NT2/D1 (cell line): ENCODE results near the gene TUBB6.

Experiments
- YY1 ChIP-seq: IDR thresholded peaks from 2 replicates; pipeline ENCODE4 v1.6.1; 2011; ENCODE audit not compliant: insufficient read length, insufficient read depth
- ZNF274 ChIP-seq: IDR thresholded peaks from 2 replicates; pipeline ENCODE4 v1.6.1; 2011; ENCODE audit warnings: mild to moderate bottlenecking, low read depth, low read length

DNA sequence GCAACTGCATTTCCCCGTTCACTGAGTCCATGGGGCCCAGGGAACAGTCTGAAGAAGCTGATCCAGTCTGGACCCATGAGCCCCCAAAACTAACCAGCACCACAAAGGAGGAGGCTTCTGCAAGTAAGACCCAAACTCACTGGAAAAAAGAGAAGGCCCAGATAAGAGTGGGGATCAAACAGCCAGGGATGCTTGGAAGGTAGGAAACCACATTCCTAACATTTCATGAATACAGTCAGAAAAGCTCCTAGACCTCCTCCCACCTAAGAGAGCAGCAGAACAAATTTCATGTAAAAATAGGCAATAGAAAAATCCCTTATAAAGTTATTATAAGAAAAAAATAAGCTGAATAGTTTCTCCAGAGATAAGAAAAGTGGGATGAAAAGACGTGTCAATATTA lies 30.3 kb downstream of the TUBB6 start:
- TF ChIP-seq ZNF274 (no peak), YY1 (no peak)
